ENCODE results near the gene CCL28. TPM values are rescaled to one million over a fixed set of nuclear protein-coding genes. Genes with fewer than 3 reads are reported as not detected.
"Not testable (repeated sequence)": the region's sequence is repeated elsewhere in the genome, so short reads cannot be mapped to it uniquely, and the experiment has no call there.

Gene CCL28
- 1 to 10 TPM; 5.5 to 6.3 (median 5.9) TPM for total RNA-seq

- Mint-ChIP-seq H3K4me1 (ENCODE audit: low read depth) (no peaks in the 10 kb centered on the region), H3K36me3 (ENCODE audit: insufficient read depth) (no peaks in the 10 kb centered on the region), H3K27me3 (ENCODE audit: low read depth) (no peaks in the 10 kb centered on the region), H3K9me3 (no peaks in the 10 kb centered on the region), H3K4me3 (no peak within 1 kb of the TSS)
- ATAC-seq (no peak), DNase-seq (no peak)
Observed at GRCh38 chr5:43412156-43412555, at the start of gene CCL28. CCL28 (minus strand) TSS chr5:43412391; CDS start chr5:43412316, 75 bp downstream.

- Mint-ChIP-seq H3K9me3 (peaks cover 11% of the 10 kb centered on the region), H3K27me3 (ENCODE audit: low read depth) (no peaks in the 10 kb centered on the region), H3K4me1 (ENCODE audit: low read depth) (peaks cover 4% of the 10 kb centered on the region), H3K36me3 (ENCODE audit: insufficient read depth) (peaks cover 53% of the 10 kb centered on the region), H3K4me3 (no peak overlapping the region)
- DNase-seq: no peak
- ATAC-seq: no peak
Observed at GRCh38 chr5:43461066-43461465, 48.9 kb upstream of the CCL28 start.

GRCh38 chr5:43456556-43456955 lies 44.4 kb upstream of the CCL28 start:
- Mint-ChIP-seq H3K36me3 (ENCODE audit: insufficient read depth) (peaks cover 54% of the 10 kb centered on the region), H3K4me3 (no peak overlapping the region), H3K4me1 (ENCODE audit: low read depth) (no peaks in the 10 kb centered on the region), H3K9me3 (peaks cover 9% of the 10 kb centered on the region), H3K27me3 (ENCODE audit: low read depth) (no peaks in the 10 kb centered on the region)
- DNase-seq (no peak), ATAC-seq (no peak)

GRCh38 chr5:43441575-43441974 lies 29.4 kb upstream of the CCL28 start:
- H3K4me1 Mint-ChIP-seq (ENCODE audit: low read depth); H3K27me3 Mint-ChIP-seq (ENCODE audit: low read depth); DNase-seq; H3K4me3 Mint-ChIP-seq; ATAC-seq: not testable (repeated sequence)
- peaks cover 51% of the 10 kb centered on the region for H3K9me3 Mint-ChIP-seq
- H3K36me3 Mint-ChIP-seq (ENCODE audit: insufficient read depth): peaks cover 27% of the 10 kb centered on the region

GRCh38 chr5:43437062-43437660 lies 25.0 kb upstream of the CCL28 start:
- H3K9me3 Mint-ChIP-seq: peaks cover 35% of the 10 kb centered on the region
- no peaks in the 10 kb centered on the region for H3K27me3 Mint-ChIP-seq (ENCODE audit: low read depth)
- H3K4me1 Mint-ChIP-seq (ENCODE audit: low read depth): no peaks in the 10 kb centered on the region
- peaks cover 4% of the 10 kb centered on the region for H3K36me3 Mint-ChIP-seq (ENCODE audit: insufficient read depth)
- DNase-seq (no peak), ATAC-seq (no peak)
- H3K4me3 Mint-ChIP-seq: no peak overlapping the region

GRCh38 chr5:43433382-43433781 lies 21.2 kb upstream of the CCL28 start:
- no peaks in the 10 kb centered on the region for H3K4me1 Mint-ChIP-seq (ENCODE audit: low read depth)
- no peak overlapping the region for H3K4me3 Mint-ChIP-seq
- ATAC-seq: no peak
- H3K36me3 Mint-ChIP-seq (ENCODE audit: insufficient read depth): peaks cover 4% of the 10 kb centered on the region
- H3K9me3 Mint-ChIP-seq: peaks cover 14% of the 10 kb centered on the region
- H3K27me3 Mint-ChIP-seq (ENCODE audit: low read depth): no peaks in the 10 kb centered on the region
- DNase-seq: no peak

- Mint-ChIP-seq H3K4me3 (no peak overlapping the region), H3K36me3 (ENCODE audit: insufficient read depth) (no peaks in the 10 kb centered on the region), H3K27me3 (ENCODE audit: low read depth) (no peaks in the 10 kb centered on the region), H3K4me1 (ENCODE audit: low read depth) (no peaks in the 10 kb centered on the region), H3K9me3 (peaks cover 8% of the 10 kb centered on the region)
- DNase-seq (no peak), ATAC-seq (no peak)
Observed at GRCh38 chr5:43432486-43433375, 20.5 kb upstream of the CCL28 start.

GRCh38 chr5:43429706-43430105 lies 17.5 kb upstream of the CCL28 start:
- DNase-seq (no peak), ATAC-seq (no peak)
- H3K4me1 Mint-ChIP-seq (ENCODE audit: low read depth): no peaks in the 10 kb centered on the region
- H3K4me3 Mint-ChIP-seq: no peak overlapping the region
- no peaks in the 10 kb centered on the region for H3K27me3 Mint-ChIP-seq (ENCODE audit: low read depth)
- no peaks in the 10 kb centered on the region for H3K36me3 Mint-ChIP-seq (ENCODE audit: insufficient read depth)
- no peaks in the 10 kb centered on the region for H3K9me3 Mint-ChIP-seq

- H3K4me1 Mint-ChIP-seq (ENCODE audit: low read depth): no peaks in the 10 kb centered on the region
- H3K36me3 Mint-ChIP-seq (ENCODE audit: insufficient read depth): no peaks in the 10 kb centered on the region
- H3K4me3 Mint-ChIP-seq: no peak overlapping the region
- H3K9me3 Mint-ChIP-seq: no peaks in the 10 kb centered on the region
- DNase-seq: no peak
- ATAC-seq: no peak
- no peaks in the 10 kb centered on the region for H3K27me3 Mint-ChIP-seq (ENCODE audit: low read depth)
Observed at GRCh38 chr5:43429016-43429415, 16.8 kb upstream of the CCL28 start.

- no peak for DNase-seq
- H3K4me3 Mint-ChIP-seq: no peak overlapping the region
- H3K9me3 Mint-ChIP-seq: no peaks in the 10 kb centered on the region
- H3K36me3 Mint-ChIP-seq (ENCODE audit: insufficient read depth): no peaks in the 10 kb centered on the region
- H3K27me3 Mint-ChIP-seq (ENCODE audit: low read depth): no peaks in the 10 kb centered on the region
- no peaks in the 10 kb centered on the region for H3K4me1 Mint-ChIP-seq (ENCODE audit: low read depth)
- no peak for ATAC-seq
Observed at GRCh38 chr5:43427306-43427705, 15.1 kb upstream of the CCL28 start.

GRCh38 chr5:43425983-43426382 lies 13.8 kb upstream of the CCL28 start:
- DNase-seq: no peak
- no peaks in the 10 kb centered on the region for H3K36me3 Mint-ChIP-seq (ENCODE audit: insufficient read depth)
- no peaks in the 10 kb centered on the region for H3K27me3 Mint-ChIP-seq (ENCODE audit: low read depth)
- ATAC-seq: no peak
- H3K4me3 Mint-ChIP-seq: no peak overlapping the region
- H3K4me1 Mint-ChIP-seq (ENCODE audit: low read depth): no peaks in the 10 kb centered on the region
- H3K9me3 Mint-ChIP-seq: no peaks in the 10 kb centered on the region

- not testable (repeated sequence) for ATAC-seq; H3K36me3 Mint-ChIP-seq (ENCODE audit: insufficient read depth); H3K4me1 Mint-ChIP-seq (ENCODE audit: low read depth); DNase-seq; H3K4me3 Mint-ChIP-seq; H3K9me3 Mint-ChIP-seq; H3K27me3 Mint-ChIP-seq (ENCODE audit: low read depth)
Observed at GRCh38 chr5:43423086-43423485, 10.9 kb upstream of the CCL28 start.

GRCh38 chr5:43422143-43422542 lies 10.0 kb upstream of the CCL28 start:
- DNase-seq (no peak), ATAC-seq (no peak)
- H3K4me1 Mint-ChIP-seq (ENCODE audit: low read depth): no peaks in the 10 kb centered on the region
- H3K36me3 Mint-ChIP-seq (ENCODE audit: insufficient read depth): no peaks in the 10 kb centered on the region
- no peaks in the 10 kb centered on the region for H3K27me3 Mint-ChIP-seq (ENCODE audit: low read depth)
- H3K4me3 Mint-ChIP-seq: no peak overlapping the region
- no peaks in the 10 kb centered on the region for H3K9me3 Mint-ChIP-seq

- H3K9me3 Mint-ChIP-seq: no peaks in the 10 kb centered on the region
- no peaks in the 10 kb centered on the region for H3K36me3 Mint-ChIP-seq (ENCODE audit: insufficient read depth)
- ATAC-seq (no peak), DNase-seq (no peak)
- H3K4me1 Mint-ChIP-seq (ENCODE audit: low read depth): no peaks in the 10 kb centered on the region
- H3K4me3 Mint-ChIP-seq: no peak overlapping the region
- H3K27me3 Mint-ChIP-seq (ENCODE audit: low read depth): no peaks in the 10 kb centered on the region
Observed at GRCh38 chr5:43421450-43422133, 9.4 kb upstream of the CCL28 start.
